AG09319 (cell line): ENCODE results near the gene ATXN7.

Experiments
- DNase-seq: peaks from one replicate; pipeline ENCODE4 v3.0.0-alpha.2; 2010; ENCODE audit warnings: low read depth; ENCODE audit errors: extremely low read depth
- CTCF ChIP-seq: IDR thresholded peaks from 2 replicates; pipeline ENCODE4 v1.5.1; 2011; ENCODE audit warnings: low read depth, mild to moderate bottlenecking, inconsistent platforms, low read length, moderate library complexity

Gene ATXN7

GRCh38 chr3:64008487-64009351 is 145.1 kb downstream of the ATXN7 start:
- no peak for DNase-seq
- no peak for TF ChIP-seq CTCF

DNA sequence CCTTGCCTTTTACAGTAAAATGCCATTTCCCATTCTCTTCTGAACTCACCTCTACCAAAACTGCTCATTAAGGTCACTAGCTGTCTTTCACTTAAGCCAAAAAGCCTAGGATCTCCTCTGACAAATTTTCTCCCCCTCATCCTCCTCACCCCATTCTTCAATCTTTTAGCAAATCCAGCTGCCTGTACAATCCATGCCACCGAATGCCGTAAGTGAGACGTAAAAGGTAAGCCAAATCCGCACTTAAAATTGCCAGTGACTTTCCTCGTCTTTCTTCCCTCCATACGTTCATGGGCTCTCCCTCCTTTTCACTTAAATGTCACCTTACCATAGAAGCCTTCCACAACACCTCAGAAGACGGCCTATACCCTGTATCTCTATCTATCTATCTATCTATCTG is 145.9 kb downstream of the ATXN7 start:
- TF ChIP-seq CTCF = no peak
- no peak for DNase-seq

GRCh38 chr3:64010199-64010598 is 146.5 kb downstream of the ATXN7 start:
- no peak for TF ChIP-seq CTCF
- no peak for DNase-seq

GRCh38 chr3:64011685-64012084 is 148.0 kb downstream of the ATXN7 start:
- DNase-seq = peak; percentile 41
- TF ChIP-seq CTCF = no peak

GRCh38 chr3:64016941-64017620 is 153.4 kb downstream of the ATXN7 start:
- DNase-seq = no peak
- TF ChIP-seq CTCF = no peak

GRCh38 chr3:64019271-64019670 is 155.6 kb downstream of the ATXN7 start:
- no peak for TF ChIP-seq CTCF
- no peak for DNase-seq

DNA sequence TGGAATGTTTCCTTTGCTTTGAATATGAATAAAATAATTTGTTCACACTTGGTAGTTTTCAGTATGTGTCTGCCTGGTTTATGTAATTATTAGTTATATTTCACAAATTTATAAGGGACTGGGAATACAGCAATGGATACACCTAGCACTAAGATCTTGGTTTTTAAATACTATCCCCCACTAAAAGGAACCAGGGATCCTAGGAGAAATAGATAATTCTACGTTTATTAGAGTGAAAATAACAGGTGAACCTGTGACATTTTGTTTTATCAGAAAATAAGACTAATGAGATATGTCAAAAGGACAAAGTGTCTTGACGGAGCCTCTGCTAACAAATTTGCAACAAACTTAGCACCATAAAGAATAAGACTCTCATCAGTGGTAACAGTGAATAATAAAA is 156.2 kb downstream of the ATXN7 start:
- TF ChIP-seq CTCF = no peak

More for the DNA sequence above, 156.2 kb downstream of the ATXN7 start:
- DNase-seq = no peak
